GM18951 (cell line): ENCODE results near the gene STMN1.
"Not testable (repeated sequence)": the region's sequence is repeated elsewhere in the genome, so short reads cannot be mapped to it uniquely, and the experiment has no call there.

ENCODE experiments used
- POLR2A ChIP-seq: IDR thresholded peaks from 4 replicates; pipeline ENCODE4 v1.6.1; 2011; ENCODE audit warnings: mild to moderate bottlenecking; ENCODE audit not compliant: insufficient read length, insufficient read depth; ENCODE audit errors: extremely low read depth
- in situ Hi-C: fragments of 300-500 bp; cut with MboI; formaldehyde crosslinking; loops from one replicate; pipeline ENCODE4 v1.12.0; 2022; ENCODE audit warnings: low sequenced_read_pairs, mixed read lengths, inconsistent platforms; ENCODE audit not compliant: unreplicated experiment

Gene STMN1

DNA sequence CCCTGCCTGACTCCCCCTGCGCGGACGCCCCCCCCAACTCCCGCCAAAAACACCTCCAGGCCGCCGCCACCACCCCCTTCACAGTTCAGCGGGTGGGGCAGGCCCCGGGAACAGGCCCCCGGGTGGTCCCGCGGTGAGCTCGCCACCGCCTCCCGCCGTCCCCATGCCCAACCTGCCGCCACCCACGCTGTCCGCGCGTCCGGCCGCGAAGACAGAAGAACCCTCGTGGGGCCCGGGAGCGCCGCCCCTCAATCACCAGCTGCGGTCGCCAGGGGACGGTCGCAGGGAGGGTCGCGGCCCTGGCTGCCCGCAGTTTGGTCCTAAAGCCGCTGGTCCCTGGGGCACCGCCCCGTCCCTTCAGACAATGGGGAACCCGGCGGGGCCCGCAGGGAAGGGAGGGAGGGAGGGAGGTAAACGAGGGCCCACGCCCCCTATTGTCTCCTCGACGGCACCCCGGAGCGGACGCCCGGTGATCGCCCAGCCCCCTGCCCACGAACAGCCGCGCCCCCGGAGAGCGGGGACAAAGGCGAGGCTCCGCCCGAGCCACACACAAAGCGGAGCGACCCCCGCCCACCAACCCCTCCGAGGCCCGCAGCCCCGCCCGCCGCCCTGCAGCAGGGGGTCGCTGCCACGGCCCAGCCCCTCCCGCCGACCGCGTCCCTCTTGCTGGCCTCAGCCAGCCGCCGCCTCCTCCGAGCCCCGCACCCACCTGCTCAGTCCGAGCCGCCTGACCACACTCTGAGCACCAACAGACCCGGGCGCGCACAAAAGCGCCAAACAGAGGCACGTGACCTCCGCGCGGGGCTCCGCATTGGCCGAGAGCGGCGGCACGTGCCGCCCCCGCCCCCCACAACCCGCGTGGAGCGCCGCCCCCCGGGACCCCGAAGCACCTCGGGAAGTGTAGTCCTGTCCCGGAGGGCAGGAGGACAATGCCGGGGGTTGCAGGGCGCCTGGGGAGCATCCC, at the start of gene STMN1:
STMN1 (minus strand) TSS at position 740 of the 964 bp plus-strand sequence. CDS start 1,743 bp downstream, outside the sequence.
- in situ Hi-C loops = no loop called here

DNA sequence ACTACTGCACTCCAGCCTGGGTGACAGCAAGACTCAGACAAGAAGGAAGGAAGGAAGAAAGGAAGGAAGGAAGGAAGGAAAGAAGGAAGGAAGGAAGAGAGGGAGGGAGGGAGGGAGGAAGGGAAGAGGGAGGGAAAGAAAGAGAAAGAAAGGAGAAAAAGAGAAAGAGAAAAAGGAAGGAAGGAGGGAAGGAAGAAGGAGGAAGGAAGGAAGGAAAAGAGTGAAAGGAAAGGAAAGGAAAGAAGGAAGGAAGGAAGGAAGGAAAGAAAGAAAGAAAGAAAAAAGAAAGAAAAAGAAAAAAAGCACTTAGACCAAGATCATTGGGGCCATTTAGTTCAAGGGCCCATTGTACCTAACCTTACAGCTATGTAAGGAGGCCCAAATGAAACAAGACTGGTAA, 49.3 kb upstream of the STMN1 start:
- in situ Hi-C loops = no loop called here
- TF ChIP-seq POLR2A = no peak

More for the DNA sequence above, at the start of gene STMN1:
- peak; percentile 97 for TF ChIP-seq POLR2A

DNA sequence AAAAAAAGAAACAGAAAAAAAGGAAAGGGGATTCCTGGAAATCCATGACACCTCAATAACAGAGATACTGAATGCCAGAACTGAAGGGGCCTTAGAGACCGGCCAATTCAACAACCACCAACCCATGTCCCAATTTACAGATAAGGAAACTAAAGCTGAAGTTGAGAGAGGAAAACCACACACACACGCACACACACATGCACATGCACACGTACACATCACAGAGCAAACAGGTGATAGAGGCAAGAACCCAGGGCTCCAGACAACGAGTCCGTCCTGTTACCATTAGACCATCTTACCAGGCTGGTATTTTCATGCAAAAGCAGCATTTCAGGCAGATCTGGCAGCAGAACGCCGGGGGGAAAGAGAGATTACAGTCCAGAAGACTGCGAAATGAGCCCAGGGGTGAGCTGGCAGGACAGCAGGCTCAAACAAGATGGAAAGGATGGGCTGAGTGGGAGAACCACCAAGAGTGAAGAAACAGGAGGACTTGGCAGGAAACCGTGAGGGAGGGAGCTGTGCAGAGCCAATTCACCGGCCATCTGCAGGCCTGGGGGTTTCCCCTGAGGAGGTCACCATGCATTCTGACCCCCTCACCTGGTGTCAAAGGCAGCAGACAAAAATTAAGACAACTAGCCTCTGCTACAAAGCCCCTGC, 48.2 kb upstream of the STMN1 start:
- in situ Hi-C loops = no loop called here
- no peak for TF ChIP-seq POLR2A

DNA sequence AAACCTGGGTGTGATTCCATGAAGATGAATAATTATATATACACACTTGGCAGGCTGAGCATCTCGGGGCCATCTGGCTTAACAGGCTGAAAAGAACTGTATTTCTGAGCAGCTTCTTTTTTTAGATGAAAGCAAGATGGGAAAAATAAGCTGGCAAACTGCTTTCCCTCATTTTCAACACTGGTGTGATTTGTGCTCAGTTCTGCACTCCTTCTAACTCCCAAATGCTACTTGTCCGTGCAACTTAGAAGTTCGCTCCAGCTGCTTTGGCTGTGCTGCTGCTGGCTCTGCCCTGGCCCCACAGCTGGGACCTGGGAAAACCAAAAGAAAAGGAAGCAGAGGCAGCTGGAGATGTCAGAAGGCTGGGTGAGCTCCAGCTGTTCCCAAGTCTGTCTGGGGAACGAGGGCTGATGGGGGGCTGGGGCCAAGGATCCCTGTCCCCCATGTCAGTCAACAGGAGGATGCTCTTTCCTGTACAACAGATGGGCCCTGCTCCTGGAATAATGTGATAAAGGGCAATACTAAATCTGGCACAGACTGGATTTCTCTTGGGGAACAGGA, 46.7 kb upstream of the STMN1 start:
- TF ChIP-seq POLR2A = no peak
- in situ Hi-C loops = no loop called here

DNA sequence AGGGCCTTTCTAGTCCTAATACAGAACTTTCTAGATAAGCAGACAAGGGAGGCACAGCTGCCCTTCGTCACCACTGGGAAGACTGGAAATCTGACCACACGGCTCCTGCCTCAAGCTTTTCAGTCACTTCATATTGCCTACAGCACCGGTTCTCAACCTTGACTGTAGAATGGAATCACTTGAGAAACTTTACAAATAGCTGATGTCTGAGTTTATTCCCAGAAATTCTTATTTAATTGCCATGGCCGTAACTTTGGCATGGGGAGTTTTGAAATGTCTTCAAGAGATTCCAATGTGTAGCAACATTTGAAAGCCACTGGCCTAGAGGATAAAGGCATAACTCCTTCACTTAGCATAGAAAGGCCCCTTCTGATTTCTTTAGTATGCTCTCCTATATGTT, 42.4 kb upstream of the STMN1 start:
- in situ Hi-C loops = no loop called here
- TF ChIP-seq POLR2A = no peak

DNA sequence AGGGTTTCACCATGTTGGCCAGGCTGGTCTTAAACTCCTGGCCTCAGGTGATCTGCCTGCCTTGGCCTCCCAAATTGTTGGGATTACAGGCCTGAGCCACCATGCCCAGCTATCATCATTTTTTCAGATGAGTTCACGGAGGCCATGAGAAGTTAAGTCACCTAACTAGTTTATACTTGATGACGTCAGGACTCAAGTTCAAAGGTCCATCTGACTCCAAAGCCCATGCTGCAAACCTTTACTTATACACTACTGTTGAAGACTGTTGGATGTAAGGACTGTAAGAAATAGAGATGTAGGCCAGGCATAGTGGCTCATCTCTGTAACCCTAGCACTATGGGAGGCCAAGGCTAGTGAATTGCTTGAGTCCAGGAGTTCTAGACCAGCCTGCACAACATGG, 40.8 kb upstream of the STMN1 start:
- in situ Hi-C loops = no loop called here
- TF ChIP-seq POLR2A = no peak

DNA sequence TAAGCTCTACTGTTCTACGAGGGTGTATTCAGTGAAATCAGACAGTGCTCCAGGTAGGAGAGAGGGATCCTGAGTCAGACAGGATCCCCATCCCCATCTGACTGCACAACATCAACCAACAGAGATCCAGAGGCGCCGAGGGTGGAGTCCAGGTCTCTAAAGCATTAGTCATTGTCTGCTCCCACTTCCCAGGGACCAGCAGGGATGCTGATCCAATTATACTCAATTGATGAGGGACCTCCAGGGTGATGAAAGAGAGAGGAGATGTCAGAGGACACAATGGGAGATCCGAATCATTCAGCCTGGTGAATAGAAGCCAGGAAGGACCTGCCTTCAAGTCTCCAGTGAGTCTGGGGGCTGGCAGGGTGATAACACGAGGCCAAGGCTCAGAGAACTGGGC, 39.5 kb upstream of the STMN1 start:
- in situ Hi-C loops = no loop called here
- TF ChIP-seq POLR2A = no peak

DNA sequence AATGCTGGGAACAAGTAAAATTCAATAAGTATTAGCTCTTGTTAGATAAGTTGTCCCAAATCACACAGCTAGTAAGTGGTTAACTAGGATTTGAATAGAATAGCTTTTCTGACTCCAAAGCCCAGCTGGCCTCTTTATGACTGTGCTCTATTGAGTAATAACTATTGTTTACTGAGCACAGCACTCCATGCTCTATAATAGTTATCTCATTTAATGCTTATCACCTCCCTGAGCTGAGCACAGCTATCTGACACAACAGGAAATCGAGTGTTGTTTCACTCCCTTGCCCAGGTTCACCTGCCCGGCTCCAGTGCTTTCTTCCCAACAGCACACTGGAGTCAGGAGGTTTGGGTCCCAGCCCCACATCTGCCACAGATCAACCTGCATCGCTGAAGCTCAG, 38.8 kb upstream of the STMN1 start:
- TF ChIP-seq POLR2A = no peak
- in situ Hi-C loops = no loop called here

DNA sequence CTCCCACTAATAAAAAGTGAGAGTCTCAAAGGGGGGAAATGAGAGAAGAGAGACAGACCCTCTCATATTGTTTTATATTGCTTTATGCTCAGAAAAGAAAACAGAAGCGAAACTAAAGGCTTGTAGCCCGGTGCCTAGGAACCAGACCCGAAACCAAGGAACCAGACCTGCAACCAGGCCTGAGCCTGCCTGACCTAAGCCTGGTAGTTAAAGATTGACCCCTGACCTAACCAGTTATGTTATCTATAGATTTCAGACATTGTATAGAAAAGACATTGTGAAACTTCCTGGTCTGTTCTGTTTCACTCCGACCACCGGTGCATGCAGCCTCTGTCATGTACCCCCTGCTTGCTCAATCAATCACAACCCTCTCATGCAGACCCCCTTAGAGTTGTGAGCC, 37.3 kb upstream of the STMN1 start:
- in situ Hi-C loops = not testable (repeated sequence)

DNA sequence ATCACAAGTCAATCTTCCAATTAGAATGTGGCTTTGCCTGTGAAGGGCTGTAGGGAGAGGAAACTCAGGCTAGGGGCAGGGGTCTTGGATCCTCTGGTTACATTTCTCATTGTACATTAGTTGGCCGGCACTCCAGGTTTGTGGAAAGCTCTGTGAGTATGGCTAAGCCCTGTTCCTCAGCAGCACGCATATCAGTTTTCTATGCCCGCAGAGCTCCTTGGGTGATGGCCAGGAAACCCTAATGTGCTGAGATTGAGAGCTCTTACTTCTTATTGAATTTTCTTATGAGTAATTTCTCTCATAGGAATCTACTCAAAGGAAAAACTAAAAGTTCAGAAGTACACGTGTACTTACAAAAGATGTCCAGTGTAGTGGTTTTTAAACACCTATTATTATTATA, 30.7 kb upstream of the STMN1 start:
- no peak for TF ChIP-seq POLR2A
- in situ Hi-C loops = no loop called here

DNA sequence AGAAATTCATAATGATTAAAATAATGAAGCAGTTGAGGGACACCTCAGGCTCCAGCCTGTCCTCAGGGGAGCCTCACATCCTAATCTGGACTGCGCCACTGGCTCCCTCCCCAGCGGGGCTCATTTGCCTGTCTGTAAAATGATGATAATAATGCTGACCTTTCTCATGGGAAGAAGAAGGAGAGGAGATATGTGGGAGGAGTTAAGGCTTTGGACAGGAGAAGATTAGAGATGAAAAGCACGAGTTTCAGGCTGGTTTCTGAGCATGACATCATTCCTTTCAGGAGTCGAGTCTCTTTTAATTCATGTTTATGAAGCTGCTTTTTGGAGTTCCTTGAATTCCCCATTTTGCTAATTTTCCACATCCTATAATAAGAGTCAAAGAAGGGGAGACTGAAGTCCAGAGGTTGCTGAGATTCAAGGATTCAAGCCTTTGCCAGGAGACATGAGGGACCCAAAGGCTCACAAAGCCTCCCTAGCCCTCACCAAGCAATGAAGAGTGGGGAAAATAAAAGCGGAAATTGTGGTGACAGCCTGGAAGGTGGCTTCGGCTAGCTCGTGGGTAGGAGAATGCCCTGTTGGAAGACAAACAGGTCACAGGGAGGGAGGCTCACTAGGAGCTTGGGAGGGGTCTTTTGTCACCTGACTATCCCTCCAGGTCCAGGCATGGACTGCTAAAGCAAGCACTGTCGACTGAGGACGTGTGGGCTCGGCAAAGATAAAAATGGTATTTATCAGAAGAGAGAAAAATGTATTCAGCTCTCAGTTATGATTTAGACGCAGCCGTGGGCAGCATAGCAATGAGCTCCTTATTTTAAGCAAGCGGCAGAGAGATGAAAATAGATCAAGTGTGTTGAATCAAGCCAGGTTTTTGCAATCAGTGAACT, 27.5 kb upstream of the STMN1 start:
- TF ChIP-seq POLR2A = no peak
- in situ Hi-C loops = no loop called here

DNA sequence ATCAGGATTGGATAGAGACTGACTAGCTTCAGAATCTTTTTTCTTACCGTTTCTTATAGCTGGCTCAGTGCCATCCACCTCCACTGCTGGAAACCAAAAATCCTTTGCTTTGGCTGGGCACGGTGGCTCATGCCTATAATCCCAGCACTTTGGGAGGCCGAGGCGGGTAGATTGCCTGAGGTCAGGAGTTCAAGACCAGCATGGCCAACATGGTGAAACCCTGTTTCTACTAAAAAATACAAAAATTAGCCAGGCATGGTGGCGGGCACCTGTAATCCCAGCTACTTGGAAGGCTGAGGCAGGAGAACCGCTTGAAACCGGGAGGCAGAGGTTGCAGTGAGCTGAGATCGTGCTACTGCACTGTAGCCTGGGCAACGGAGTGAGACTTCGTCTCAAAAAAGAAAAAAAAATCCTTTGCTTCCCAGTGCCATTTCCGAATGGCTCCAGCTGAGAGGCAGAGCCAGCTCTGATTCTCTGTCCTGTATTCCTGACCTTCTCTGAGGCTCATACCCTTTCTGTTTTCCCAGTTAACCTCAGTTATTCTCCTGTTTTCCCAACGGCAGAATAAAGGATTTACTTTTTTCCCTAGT, 26.7 kb upstream of the STMN1 start:
- in situ Hi-C loops = not testable (repeated sequence)

DNA sequence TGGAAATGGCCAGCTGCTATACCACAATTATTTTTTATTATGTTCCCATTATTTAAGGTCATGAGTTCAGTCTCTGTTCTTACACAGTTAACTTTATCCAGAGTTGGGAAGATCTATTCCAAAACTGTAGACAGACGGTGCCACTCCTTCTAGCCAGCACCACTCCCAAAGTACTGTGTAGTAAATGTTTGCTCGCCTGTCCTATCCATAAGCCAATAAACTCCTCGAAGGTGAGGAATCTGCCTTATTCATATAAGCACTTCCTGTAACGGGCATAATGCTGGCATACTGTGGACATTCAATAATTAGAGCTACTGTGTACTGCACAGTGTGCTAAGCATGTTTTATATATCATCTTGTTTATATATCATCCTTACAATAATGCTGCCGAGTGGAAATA, 26.1 kb upstream of the STMN1 start:
- in situ Hi-C loops = no loop called here
- no peak for TF ChIP-seq POLR2A
